ENCODE data around the gene OAF. TPM values are rescaled to one million over a fixed set of nuclear protein-coding genes. Genes with fewer than 3 reads are reported as not detected.

The OAF gene
- total and polyA plus RNA-seq, 2 donors (not counting 1 experiment from before 2014, with no cell fraction given) = 1.3 to 1.9 TPM

DNA sequence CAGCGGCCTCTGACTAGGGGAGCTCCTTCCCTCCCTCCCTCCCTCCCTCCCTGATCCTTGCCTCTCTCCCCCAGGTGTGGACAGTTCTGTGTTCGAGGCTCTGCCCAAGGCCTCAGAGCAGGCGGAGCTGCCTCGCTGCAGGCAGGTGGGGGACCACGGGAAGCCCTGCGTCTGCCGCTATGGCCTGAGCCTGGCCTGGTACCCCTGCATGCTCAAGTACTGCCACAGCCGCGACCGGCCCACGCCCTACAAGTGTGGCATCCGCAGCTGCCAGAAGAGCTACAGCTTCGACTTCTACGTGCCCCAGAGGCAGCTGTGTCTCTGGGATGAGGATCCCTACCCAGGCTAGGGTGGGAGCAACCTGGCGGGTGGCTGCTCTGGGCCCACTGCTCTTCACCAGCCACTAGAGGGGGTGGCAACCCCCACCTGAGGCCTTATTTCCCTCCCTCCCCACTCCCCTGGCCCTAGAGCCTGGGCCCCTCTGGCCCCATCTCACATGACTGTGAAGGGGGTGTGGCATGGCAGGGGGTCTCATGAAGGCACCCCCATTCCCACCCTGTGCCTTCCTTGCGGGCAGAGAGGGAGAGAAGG lies 18.1 kb downstream of the OAF start:
- no peaks in the 10 kb centered on the region for H3K9me3 ChIP-seq (ENCODE audit: control extremely low read depth in 1 of 3, control insufficient read depth in 2 of 3, insufficient read depth in 1 of 3, low read length in 2 of 3)
- Mint-ChIP-seq H3K4me1 (peaks cover 14% of the 10 kb centered on the region), H3K4me3 (no peak overlapping the region), H3K27me3 (peaks cover 25% of the 10 kb centered on the region), H3K9me3 (ENCODE audit: insufficient read depth) (no peaks in the 10 kb centered on the region), H3K27ac (no peak overlapping the region)
- H3K4me3 ChIP-seq (ENCODE audit: control extremely low read depth in 1 of 5, extremely low read depth in 1 of 5, insufficient read depth in 1 of 5, low read depth in 2 of 5, low read length in 4 of 5) = no peak overlapping the region
- peaks cover 0 to 2% (median 0%) of the 10 kb centered on the region in 4 experiments for H3K27me3 ChIP-seq (replicated peaks in 1 of 4; ENCODE audit: control extremely low read depth in 1 of 4, control insufficient read depth in 3 of 4, insufficient read depth in 4 of 4, low read length in 3 of 4)
- TF ChIP-seq, protein P1, sequence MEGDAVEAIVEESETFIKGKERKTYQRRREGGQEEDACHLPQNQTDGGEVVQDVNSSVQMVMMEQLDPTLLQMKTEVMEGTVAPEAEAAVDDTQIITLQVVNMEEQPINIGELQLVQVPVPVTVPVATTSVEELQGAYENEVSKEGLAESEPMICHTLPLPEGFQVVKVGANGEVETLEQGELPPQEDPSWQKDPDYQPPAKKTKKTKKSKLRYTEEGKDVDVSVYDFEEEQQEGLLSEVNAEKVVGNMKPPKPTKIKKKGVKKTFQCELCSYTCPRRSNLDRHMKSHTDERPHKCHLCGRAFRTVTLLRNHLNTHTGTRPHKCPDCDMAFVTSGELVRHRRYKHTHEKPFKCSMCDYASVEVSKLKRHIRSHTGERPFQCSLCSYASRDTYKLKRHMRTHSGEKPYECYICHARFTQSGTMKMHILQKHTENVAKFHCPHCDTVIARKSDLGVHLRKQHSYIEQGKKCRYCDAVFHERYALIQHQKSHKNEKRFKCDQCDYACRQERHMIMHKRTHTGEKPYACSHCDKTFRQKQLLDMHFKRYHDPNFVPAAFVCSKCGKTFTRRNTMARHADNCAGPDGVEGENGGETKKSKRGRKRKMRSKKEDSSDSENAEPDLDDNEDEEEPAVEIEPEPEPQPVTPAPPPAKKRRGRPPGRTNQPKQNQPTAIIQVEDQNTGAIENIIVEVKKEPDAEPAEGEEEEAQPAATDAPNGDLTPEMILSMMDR (IDR thresholded peaks at IDR 0.05) = no peak
- no peak for TF ChIP-seq EZH2 (IDR thresholded peaks at IDR 0.05; ENCODE audit: borderline replicate concordance, insufficient read depth, low read depth, low read length, poor library complexity, severe bottlenecking)
- peaks cover 7 to 8% of the 10 kb centered on the region in 2 donors for H3K4me1 ChIP-seq (ENCODE audit: control insufficient read depth in 2 of 2, insufficient read depth in 2 of 2, low read length in 2 of 2)
- H2AFZ ChIP-seq (ENCODE audit: insufficient read depth, low read depth, low read length, poor library complexity, severe bottlenecking) = no peak overlapping the region
- H3K36me3 ChIP-seq (replicated peaks in 1 of 2; ENCODE audit: control extremely low read depth in 1 of 2, control insufficient read depth in 1 of 2, extremely low read depth in 1 of 2, insufficient read depth in 2 of 2, low read length in 1 of 2) = no peaks in the 10 kb centered on the region
- ChIA-PET CTCF (interaction anchor here (0.9 kb wide), 1 partner anchor 57 kb away, joined by 3 read pairs; no protein-coding TSS in a partner anchor), POLR2A (no interaction called here)
- intact Hi-C loops (cut with micrococcal nuclease) = no loop called here
- WGBS (ENCODE audit: insufficient coverage) = 94% methylated on average over 15 of the region's 16 CpGs
- no peaks in the 10 kb centered on the region for H4K20me1 ChIP-seq (ENCODE audit: control insufficient read depth, insufficient read depth, low read length, poor library complexity, severe bottlenecking)
- no peak overlapping the region for H3K27ac ChIP-seq (ENCODE audit: low read length in 2 of 2)
- DNase-seq (no peak), ATAC-seq (ENCODE audit: low read depth) (no peak)
- H3K4me2 ChIP-seq (replicated peaks; ENCODE audit: low read depth, low read length, poor library complexity, severe bottlenecking) = no peak overlapping the region
- H3K79me2 ChIP-seq (ENCODE audit: control insufficient read depth, insufficient read depth, low read length) = no peaks in the 10 kb centered on the region
- H3K9ac ChIP-seq (ENCODE audit: low read length) = no peak overlapping the region
